ENCODE data around the gene YPEL3.
"Not testable (repeated sequence)": the region's sequence is repeated elsewhere in the genome, so short reads cannot be mapped to it uniquely, and the experiment has no call there.

- TF ChIP-seq CTCF, POLR2A (IDR thresholded peaks at IDR 0.05): not testable (repeated sequence)
These were observed 29.7 kb upstream of the YPEL3 start for GRCh38 chr16:30125690-30126089.

All from adrenal gland (tissue), 5 donors.